ENCODE measurements around the gene ZNF324. TPM values are rescaled to one million over a fixed set of nuclear protein-coding genes. Genes with fewer than 3 reads are reported as not detected.
A peak's percentile ranks its signal among the peaks of the same experiment; 100 is the strongest.
"Not testable (repeated sequence)": the region's sequence is repeated elsewhere in the genome, so short reads cannot be mapped to it uniquely, and the experiment has no call there.

Gene ZNF324
- total RNA-seq, 1 experiment from 2014 or later: 12.7 TPM

DNA sequence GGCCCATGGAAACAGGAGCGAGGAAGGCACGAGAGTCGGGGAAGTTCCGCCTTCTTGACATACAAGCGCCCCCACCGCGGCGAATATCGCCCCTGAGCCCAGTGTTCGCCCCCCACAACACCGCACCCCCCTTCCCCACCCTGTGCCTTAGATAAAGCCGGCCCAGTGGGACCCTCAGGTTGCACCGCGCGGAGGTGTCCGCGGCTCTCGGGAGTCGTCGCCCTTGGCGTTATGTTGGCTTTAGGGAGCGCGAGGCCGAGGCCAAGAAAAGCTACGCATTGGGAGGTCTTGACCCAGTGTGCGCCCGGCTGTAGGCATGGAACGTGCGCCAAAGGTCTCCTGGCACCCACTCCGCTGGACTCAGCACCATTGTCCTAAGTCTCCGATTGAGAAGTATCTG is 26.3 kb upstream of the ZNF324 start:
- Histone ChIP-seq H3K23ac (ENCODE audit: insufficient read length, low read depth, low read length) (no peak overlapping the region), H2BK12ac (ENCODE audit: insufficient read length, low read depth, low read length) (no peak overlapping the region), H2BK20ac (ENCODE audit: low read depth, low read length, poor library complexity, severe bottlenecking) (no peak overlapping the region), H3K4ac (ENCODE audit: low read depth, low read length) (no peak overlapping the region), H3K23me2 (ENCODE audit: insufficient read length, low read depth, low read length, poor library complexity, severe bottlenecking) (peaks cover 12% of the 10 kb centered on the region), H3K27ac (ENCODE audit: insufficient read length, low read depth, low read length) (no peak overlapping the region), H3K79me1 (ENCODE audit: insufficient read depth, low read depth, low read length, poor library complexity, severe bottlenecking) (no peaks in the 10 kb centered on the region), H3K18ac (ENCODE audit: insufficient read length, low read depth, low read length) (peak overlapping the region; percentile 9), H3T11ph (ENCODE audit: low read length) (no peak overlapping the region), H2AK5ac (ENCODE audit: insufficient read length, low read length) (no peak overlapping the region), H4K5ac (ENCODE audit: insufficient read length, low read depth, low read length) (no peak overlapping the region), H4K8ac (replicated peaks; ENCODE audit: insufficient read length, low read depth, low read length) (no peak overlapping the region), H3K9me3 (ENCODE audit: control insufficient read depth, low read depth, low read length) (peaks cover 6% of the 10 kb centered on the region), H3K79me2 (ENCODE audit: insufficient read depth, low read length) (no peaks in the 10 kb centered on the region), H3K27me3 (ENCODE audit: insufficient read depth, low read length) (no peaks in the 10 kb centered on the region; the same call in 1 of the 2 replicates), H3K9ac (ENCODE audit: extremely low read depth, insufficient read length, low read length) (no peak overlapping the region), H2BK5ac (ENCODE audit: insufficient read length, low read length) (no peak overlapping the region), H2BK15ac (ENCODE audit: low read depth, low read length) (no peak overlapping the region), H3K4me2 (ENCODE audit: insufficient read depth, insufficient read length, low read length) (peak overlapping the region; percentile 70), H3K56ac (ENCODE audit: insufficient read length, low read depth, low read length) (no peak overlapping the region), H2AFZ (ENCODE audit: low read length) (no peak overlapping the region), H3K14ac (ENCODE audit: insufficient read depth, low read length) (no peak overlapping the region), H4K91ac (ENCODE audit: insufficient read length, low read depth, low read length) (no peak overlapping the region), H2BK120ac (ENCODE audit: low read depth, low read length, poor library complexity, severe bottlenecking) (no peak overlapping the region), H4K20me1 (ENCODE audit: control insufficient read depth, insufficient read depth, insufficient read length) (no peaks in the 10 kb centered on the region), H3K4me1 (ENCODE audit: insufficient read depth, low read length) (peaks cover 3% of the 10 kb centered on the region)
- peaks cover 3 to 46% (median 42%) of the 10 kb centered on the region in 3 experiments for H3K36me3 Mint-ChIP-seq (ENCODE audit: insufficient read depth in 1 of 3, low read depth in 3 of 3)
- peak overlapping the region; percentile 48 to 87 for H3K4me3 Mint-ChIP-seq
- H3K27ac Mint-ChIP-seq: peak overlapping the region in 1 of 3 experiments; percentile 68; a peak in 2 of 7 replicates
- peaks cover 56 to 62% of the 10 kb centered on the region in 2 experiments for H3K9me3 Mint-ChIP-seq
- DNase-seq: no peak
- H3K4me1 Mint-ChIP-seq: peaks cover 0 to 11% of the 10 kb centered on the region in 2 experiments; a peak in 2 of 4 replicates
- peaks cover 53% of the 10 kb centered on the region for H3K27me3 Mint-ChIP-seq (ENCODE audit: low read depth)
- TF ChIP-seq CTCF (conservative IDR thresholded peaks at IDR 0.05): no peak
- WGBS (ENCODE audit: extremely low coverage, insufficient read length, low lambda C conversion rate): no CpG with 5 or more reads among the region's 31 CpGs

- H3K14ac ChIP-seq (ENCODE audit: insufficient read depth, low read length); H3K27me3 ChIP-seq (ENCODE audit: insufficient read depth, low read length); H3K4me1 ChIP-seq (ENCODE audit: insufficient read depth, low read length); H3K9me3 ChIP-seq (ENCODE audit: control insufficient read depth, low read depth, low read length); H2BK12ac ChIP-seq (ENCODE audit: insufficient read length, low read depth, low read length); H3K23ac ChIP-seq (ENCODE audit: insufficient read length, low read depth, low read length); H4K8ac ChIP-seq (replicated peaks; ENCODE audit: insufficient read length, low read depth, low read length); H2AK5ac ChIP-seq (ENCODE audit: insufficient read length, low read length); H3K4me2 ChIP-seq (ENCODE audit: insufficient read depth, insufficient read length, low read length); H3K27ac Mint-ChIP-seq; H3K18ac ChIP-seq (ENCODE audit: insufficient read length, low read depth, low read length); H3K79me1 ChIP-seq (ENCODE audit: insufficient read depth, low read depth, low read length, poor library complexity, severe bottlenecking); H2AFZ ChIP-seq (ENCODE audit: low read length); H2BK120ac ChIP-seq (ENCODE audit: low read depth, low read length, poor library complexity, severe bottlenecking); H3K56ac ChIP-seq (ENCODE audit: insufficient read length, low read depth, low read length); H2BK20ac ChIP-seq (ENCODE audit: low read depth, low read length, poor library complexity, severe bottlenecking); H3K4me3 Mint-ChIP-seq; H4K5ac ChIP-seq (ENCODE audit: insufficient read length, low read depth, low read length); H4K20me1 ChIP-seq (ENCODE audit: control insufficient read depth, insufficient read depth, insufficient read length); H3K4ac ChIP-seq (ENCODE audit: low read depth, low read length); H2BK5ac ChIP-seq (ENCODE audit: insufficient read length, low read length); H2BK15ac ChIP-seq (ENCODE audit: low read depth, low read length); H4K91ac ChIP-seq (ENCODE audit: insufficient read length, low read depth, low read length); H3K79me2 ChIP-seq (ENCODE audit: insufficient read depth, low read length); DNase-seq; H3T11ph ChIP-seq (ENCODE audit: low read length); H3K27ac ChIP-seq (ENCODE audit: insufficient read length, low read depth, low read length); H3K9ac ChIP-seq (ENCODE audit: extremely low read depth, insufficient read length, low read length): not testable (repeated sequence)
- peaks cover 12% of the 10 kb centered on the region for H3K23me2 ChIP-seq (ENCODE audit: insufficient read length, low read depth, low read length, poor library complexity, severe bottlenecking)
- Mint-ChIP-seq H3K9me3 (peaks cover 41 to 53% of the 10 kb centered on the region in 2 experiments), H3K4me1 (peaks cover 0 to 11% of the 10 kb centered on the region in 2 experiments; a peak in 2 of 4 replicates), H3K36me3 (ENCODE audit: insufficient read depth in 1 of 3, low read depth in 3 of 3) (peaks cover 6 to 22% (median 21%) of the 10 kb centered on the region in 3 experiments; a peak in 6 of 7 replicates), H3K27me3 (ENCODE audit: low read depth) (peaks cover 56% of the 10 kb centered on the region)
- WGBS (ENCODE audit: extremely low coverage, insufficient read length, low lambda C conversion rate): no CpG with 5 or more reads among the region's 7 CpGs
Observed at GRCh38 chr19:58442986-58443385, 23.9 kb upstream of the ZNF324 start.

Data from H9 (cell line).